Measurements from ENCODE around the gene VDAC2. TPM values are rescaled to one million over a fixed set of nuclear protein-coding genes. Genes with fewer than 3 reads are reported as not detected.

The VDAC2 gene
- polyA plus RNA-seq, 1 experiment: 80.9 TPM

DNA sequence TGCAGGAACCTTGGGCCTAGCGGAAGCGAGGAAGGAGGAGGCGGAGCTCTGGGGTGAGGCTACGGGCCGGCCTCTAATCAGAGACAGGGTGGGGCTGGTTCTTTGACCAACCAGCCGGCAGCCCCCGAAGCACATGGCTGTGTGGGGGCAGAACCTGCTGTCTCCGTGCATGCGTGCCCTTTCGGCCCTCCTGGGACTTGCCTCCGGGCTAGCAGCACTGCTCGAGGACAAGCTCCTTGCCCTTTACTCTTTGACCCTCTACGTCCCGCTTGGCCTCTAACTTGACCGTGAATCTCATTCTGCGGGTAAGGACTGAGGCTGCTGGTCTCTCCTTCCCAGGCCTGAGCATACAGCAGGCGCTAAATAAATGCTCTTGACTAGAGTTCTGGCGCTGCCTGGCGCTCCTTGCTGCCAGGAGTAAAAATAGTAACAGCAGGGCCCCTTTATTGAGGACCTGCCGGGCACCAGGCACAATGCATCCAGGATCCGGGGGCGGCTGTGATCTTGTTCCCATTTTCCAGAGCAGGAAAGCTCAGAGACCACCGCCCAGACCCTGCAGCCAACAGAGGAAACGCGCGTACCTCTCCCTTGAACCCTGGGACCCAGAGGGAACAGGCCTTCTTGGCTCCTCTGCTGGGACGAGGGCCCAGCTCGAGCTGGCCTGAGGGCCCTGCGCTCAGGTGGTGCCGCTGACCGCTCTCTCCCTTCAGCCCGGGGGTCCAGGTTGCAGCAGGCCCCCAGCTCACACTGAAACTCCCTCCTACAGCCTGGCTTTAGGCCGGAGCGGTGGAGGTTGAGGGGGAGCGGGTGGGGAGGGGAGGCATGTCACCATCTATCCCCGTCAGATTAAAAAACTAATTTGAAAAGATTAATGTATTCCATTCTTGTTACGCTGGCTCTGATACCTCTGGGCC lies 27.8 kb downstream of the VDAC2 start:
- DNase-seq (ENCODE audit: low read depth): no peak
- H3K27me3 ChIP-seq (ENCODE audit: control insufficient read depth, insufficient read depth, low read length): peaks cover 3% of the 10 kb centered on the region; the same call in 1 of the 2 replicates
- POLR2A ChIA-PET: no interaction called here
- TF ChIP-seq, protein P1, sequence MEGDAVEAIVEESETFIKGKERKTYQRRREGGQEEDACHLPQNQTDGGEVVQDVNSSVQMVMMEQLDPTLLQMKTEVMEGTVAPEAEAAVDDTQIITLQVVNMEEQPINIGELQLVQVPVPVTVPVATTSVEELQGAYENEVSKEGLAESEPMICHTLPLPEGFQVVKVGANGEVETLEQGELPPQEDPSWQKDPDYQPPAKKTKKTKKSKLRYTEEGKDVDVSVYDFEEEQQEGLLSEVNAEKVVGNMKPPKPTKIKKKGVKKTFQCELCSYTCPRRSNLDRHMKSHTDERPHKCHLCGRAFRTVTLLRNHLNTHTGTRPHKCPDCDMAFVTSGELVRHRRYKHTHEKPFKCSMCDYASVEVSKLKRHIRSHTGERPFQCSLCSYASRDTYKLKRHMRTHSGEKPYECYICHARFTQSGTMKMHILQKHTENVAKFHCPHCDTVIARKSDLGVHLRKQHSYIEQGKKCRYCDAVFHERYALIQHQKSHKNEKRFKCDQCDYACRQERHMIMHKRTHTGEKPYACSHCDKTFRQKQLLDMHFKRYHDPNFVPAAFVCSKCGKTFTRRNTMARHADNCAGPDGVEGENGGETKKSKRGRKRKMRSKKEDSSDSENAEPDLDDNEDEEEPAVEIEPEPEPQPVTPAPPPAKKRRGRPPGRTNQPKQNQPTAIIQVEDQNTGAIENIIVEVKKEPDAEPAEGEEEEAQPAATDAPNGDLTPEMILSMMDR (IDR thresholded peaks at IDR 0.05; ENCODE audit: insufficient read depth, low read depth, low read length): no peak
- no peaks in the 10 kb centered on the region; the same call in 1 of the 2 replicates for H3K36me3 ChIP-seq (ENCODE audit: control insufficient read depth, insufficient read depth, low read length)
- H3K4me3 ChIP-seq (ENCODE audit: low read depth, low read length): no peak overlapping the region
- CTCF ChIA-PET: interaction anchor here (0.6 to 14.7 kb wide), 4 partner anchors 55 to 995 kb away, joined by 3 to 292 read pairs (median 8); no protein-coding TSS in a partner anchor

DNA sequence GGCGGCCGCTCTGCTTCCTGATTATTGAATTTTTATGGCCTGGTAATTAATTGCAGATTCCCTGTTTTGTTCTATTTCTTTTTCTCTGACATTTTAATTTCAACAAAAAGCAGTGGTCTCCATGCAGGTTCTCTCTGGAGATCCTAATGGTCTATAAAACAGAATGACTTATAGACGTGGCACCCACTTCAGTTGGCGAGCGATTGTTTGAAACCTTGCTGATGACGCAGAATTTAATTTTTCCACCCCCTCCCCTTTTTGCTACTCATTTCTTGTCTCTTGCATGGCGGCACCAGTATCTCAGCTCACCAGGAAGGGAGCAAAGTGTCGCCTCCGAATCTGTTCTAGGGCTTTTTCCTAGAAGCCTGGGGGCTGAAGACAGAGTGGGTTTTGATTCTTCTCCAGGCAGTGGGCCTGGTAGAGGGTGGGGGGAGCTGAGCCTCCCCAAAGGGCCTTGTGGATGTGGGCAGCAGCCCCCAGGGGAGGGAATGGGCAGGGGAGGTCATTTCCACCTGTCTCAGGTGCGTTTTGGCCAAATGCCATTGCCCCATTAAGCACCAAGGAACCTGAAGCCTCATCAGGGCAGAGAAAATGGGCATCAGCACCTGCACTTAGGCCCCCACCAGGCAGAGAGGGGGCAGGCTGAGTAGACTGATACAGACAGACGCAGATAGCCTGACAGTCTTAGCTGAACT lies 28.6 kb downstream of the VDAC2 start:
- TF ChIP-seq, protein P1 (IDR thresholded peaks at IDR 0.05; ENCODE audit: insufficient read depth, low read depth, low read length): no peak
- H3K27me3 ChIP-seq (ENCODE audit: control insufficient read depth, insufficient read depth, low read length): peaks cover 3% of the 10 kb centered on the region; the same call in 1 of the 2 replicates
- no peaks in the 10 kb centered on the region for H3K36me3 ChIP-seq (ENCODE audit: control insufficient read depth, insufficient read depth, low read length)
- DNase-seq (ENCODE audit: low read depth): no peak
- no peak overlapping the region for H3K4me3 ChIP-seq (ENCODE audit: low read depth, low read length)
- POLR2A ChIA-PET: no interaction called here
- CTCF ChIA-PET: interaction anchor here (2.3 kb wide), 1 partner anchor 995 kb away, joined by 12 read pairs; no protein-coding TSS in a partner anchor

DNA sequence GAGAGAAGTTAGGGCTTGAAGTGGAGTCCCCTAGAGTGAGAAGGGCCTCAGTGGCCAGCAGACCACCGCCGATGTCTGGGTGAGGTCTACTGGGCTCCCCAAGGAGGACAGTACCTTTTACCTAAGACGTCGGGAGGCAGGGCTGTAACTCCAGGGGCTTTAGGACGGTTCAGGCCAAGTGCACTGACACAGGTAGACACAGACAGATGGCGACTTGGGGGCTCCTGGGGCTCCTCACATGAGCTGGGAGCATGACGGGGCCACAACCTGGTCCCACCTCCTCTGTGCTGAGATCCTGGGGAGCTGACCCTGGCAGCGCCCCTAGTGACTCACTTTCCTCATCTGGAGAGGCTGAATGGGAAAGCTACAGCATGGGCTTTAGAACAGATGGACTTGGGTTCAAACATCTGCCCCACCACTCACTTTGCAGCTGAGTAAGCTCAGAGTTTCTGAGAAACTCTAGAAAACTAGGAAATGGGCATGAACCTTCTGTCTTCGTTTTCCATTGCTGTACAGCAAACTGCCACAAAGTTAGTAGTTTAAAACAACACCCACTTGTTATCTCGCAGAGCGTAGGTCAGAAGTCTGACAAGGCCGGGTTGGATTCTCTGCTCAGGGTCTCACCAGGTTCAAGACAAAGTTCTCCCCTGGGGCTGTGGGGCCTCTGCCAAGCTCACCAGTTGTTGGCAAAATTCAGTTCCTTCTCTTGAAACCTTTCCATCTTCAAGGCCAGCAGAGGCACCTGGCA lies 29.9 kb downstream of the VDAC2 start:
- POLR2A ChIA-PET: no interaction called here
- CTCF ChIA-PET: interaction anchor here (0.5 to 1.2 kb wide), 3 partner anchors 9 to 997 kb away, joined by 3 read pairs; no protein-coding TSS in a partner anchor
- TF ChIP-seq, protein P1 (IDR thresholded peaks at IDR 0.05; ENCODE audit: insufficient read depth, low read depth, low read length): no peak
- Histone ChIP-seq H3K27me3 (ENCODE audit: control insufficient read depth, insufficient read depth, low read length) (peaks cover 3% of the 10 kb centered on the region; the same call in 1 of the 2 replicates), H3K36me3 (ENCODE audit: control insufficient read depth, insufficient read depth, low read length) (no peaks in the 10 kb centered on the region), H3K4me3 (ENCODE audit: low read depth, low read length) (no peak overlapping the region)
- no peak for DNase-seq (ENCODE audit: low read depth)

DNA sequence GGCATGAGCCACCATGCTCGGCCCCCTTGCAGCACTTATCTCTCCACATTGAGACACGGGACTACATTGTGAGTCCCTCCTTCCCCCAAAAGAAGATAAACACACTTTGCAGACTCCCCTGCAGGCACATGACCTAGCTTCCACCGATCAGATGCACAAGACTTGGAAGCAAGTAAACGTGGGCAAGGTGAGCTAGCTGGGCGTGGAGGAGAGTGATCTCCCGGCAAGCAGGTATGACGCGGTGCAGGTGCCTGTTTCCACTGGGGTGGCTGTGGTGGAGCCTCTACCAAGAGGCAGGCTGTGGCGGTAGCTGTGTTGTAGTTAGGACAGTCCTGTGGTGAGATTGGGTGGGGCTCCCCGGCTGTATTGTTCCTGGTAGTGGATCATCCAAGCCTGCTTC lies 32.8 kb downstream of the VDAC2 start:
- no peak for DNase-seq (ENCODE audit: low read depth)
- Histone ChIP-seq H3K4me3 (ENCODE audit: low read depth, low read length) (no peak overlapping the region), H3K27me3 (ENCODE audit: control insufficient read depth, insufficient read depth, low read length) (peaks cover 3% of the 10 kb centered on the region; the same call in 1 of the 2 replicates), H3K36me3 (ENCODE audit: control insufficient read depth, insufficient read depth, low read length) (no peaks in the 10 kb centered on the region)
- ChIA-PET CTCF (interaction anchor here (4.3 kb wide), 1 partner anchor 8 kb away, joined by 33 read pairs; the partner anchor contains the start of gene COMTD1), POLR2A (no interaction called here)
- TF ChIP-seq, protein P1 (IDR thresholded peaks at IDR 0.05; ENCODE audit: insufficient read depth, low read depth, low read length): no peak

All from BJ (cell line).